ENCODE measurements around the gene SKP1. TPM values are rescaled to one million over a fixed set of nuclear protein-coding genes. Genes with fewer than 3 reads are reported as not detected.

Gene SKP1
- total RNA-seq, 4 donors from 2014 or later: 32.6 to 224 (median 170) TPM

- in situ Hi-C loops (cut with MboI; ENCODE audit: low pct_ligation_motif_present in 1 of 4, low pct_unique_long_range_greater_than_20kb in 1 of 4, low sequenced_read_pairs in 3 of 4): loop anchor here in 3 of 4 donors (10.0 kb wide), 3 partner anchors 50 to 110 kb away; no protein-coding TSS in a partner anchor
- Histone ChIP-seq H3K9me3 (no peaks in the 10 kb centered on the region), H3K4me1 (peaks cover 0 to 7% (median 3%) of the 10 kb centered on the region in 4 donors), H3K36me3 (peaks cover 0 to 7% (median 2%) of the 10 kb centered on the region in 4 donors), H3K27me3 (no peaks in the 10 kb centered on the region), H3K4me3 (no peak overlapping the region), H3K27ac (no peak overlapping the region)
- WGBS, 2 donors (ENCODE audit: low coverage in 1 of 2): 27% methylated on average over 1 of the region's 1 CpG; no CpG with 5 or more reads in 1 of the 2 donors
- TF ChIP-seq POLR2AphosphoS5 (IDR thresholded peaks at IDR 0.05) (no peak), POLR2A (IDR thresholded peaks at IDR 0.05) (no peak), EP300 (IDR thresholded peaks at IDR 0.05; ENCODE audit: low read depth) (no peak), CTCF (IDR thresholded peaks at IDR 0.05) (no peak)
- intact Hi-C loops (cut with DNase I; ENCODE audit: low total_unique reads): loop anchor here (5.0 kb wide), 1 partner anchor 103 kb away; no protein-coding TSS in a partner anchor
- no peak for DNase-seq
These were observed 31.6 kb downstream of the SKP1 start for GRCh38 chr5:134145041-134145757.

GRCh38 chr5:134143944-134144941 lies 32.5 kb downstream of the SKP1 start:
- Histone ChIP-seq H3K36me3 (peaks cover 0 to 5% (median 1%) of the 10 kb centered on the region in 4 donors), H3K4me3 (no peak overlapping the region), H3K27me3 (no peaks in the 10 kb centered on the region), H3K27ac (no peak overlapping the region), H3K4me1 (peaks cover 0 to 6% (median 3%) of the 10 kb centered on the region in 4 donors), H3K9me3 (no peaks in the 10 kb centered on the region)
- no peak for DNase-seq
- intact Hi-C loops (cut with DNase I; ENCODE audit: low total_unique reads) (no loop called here), in situ Hi-C loops (cut with MboI; ENCODE audit: low pct_ligation_motif_present in 1 of 4, low pct_unique_long_range_greater_than_20kb in 1 of 4, low sequenced_read_pairs in 3 of 4) (loop anchor here (5.0 to 10.0 kb wide), 4 partner anchors 49 to 109 kb away; no protein-coding TSS in a partner anchor)
- 91 to 100% methylated on average over 1 to 10 of the region's 10 CpGs for WGBS, 2 donors (ENCODE audit: low coverage in 1 of 2)
- TF ChIP-seq POLR2A (IDR thresholded peaks at IDR 0.05) (no peak), CTCF (IDR thresholded peaks at IDR 0.05) (no peak), POLR2AphosphoS5 (IDR thresholded peaks at IDR 0.05) (no peak), EP300 (IDR thresholded peaks at IDR 0.05; ENCODE audit: low read depth) (no peak)

GRCh38 chr5:134143431-134143830 lies 33.3 kb downstream of the SKP1 start:
- no peak for DNase-seq
- Histone ChIP-seq H3K27me3 (no peaks in the 10 kb centered on the region), H3K4me1 (peaks cover 0 to 6% (median 3%) of the 10 kb centered on the region in 4 donors), H3K9me3 (no peaks in the 10 kb centered on the region), H3K27ac (no peak overlapping the region), H3K4me3 (no peak overlapping the region), H3K36me3 (peaks cover 0 to 5% (median 1%) of the 10 kb centered on the region in 4 donors)
- in situ Hi-C loops (cut with MboI; ENCODE audit: low pct_ligation_motif_present in 1 of 4, low pct_unique_long_range_greater_than_20kb in 1 of 4, low sequenced_read_pairs in 3 of 4): loop anchor here (5.0 to 10.0 kb wide), 4 partner anchors 49 to 109 kb away; no protein-coding TSS in a partner anchor
- intact Hi-C loops (cut with DNase I; ENCODE audit: low total_unique reads): no loop called here
- 97% methylated on average over 5 of the region's 5 CpGs; no CpG with 5 or more reads in 1 of the 2 donors for WGBS, 2 donors (ENCODE audit: low coverage in 1 of 2)
- no peak for TF ChIP-seq EP300 (IDR thresholded peaks at IDR 0.05; ENCODE audit: low read depth)
- TF ChIP-seq POLR2A (IDR thresholded peaks at IDR 0.05): no peak
- no peak for TF ChIP-seq POLR2AphosphoS5 (IDR thresholded peaks at IDR 0.05)
- TF ChIP-seq CTCF (IDR thresholded peaks at IDR 0.05): no peak

Measured in transverse colon (tissue), 4 donors.